Eye (tissue), 1 donor: ENCODE results near the gene NBEA.
"Not testable (repeated sequence)": the region's sequence is repeated elsewhere in the genome, so short reads cannot be mapped to it uniquely, and the experiment has no call there.

Source experiments
- DNase-seq: peaks from one replicate; pipeline ENCODE4 v3.0.0-alpha.2; 2015

NBEA gene

GRCh38 chr13:35598233-35598632 lies 656.2 kb downstream of the NBEA start:
- DNase-seq: peak; percentile 13

GRCh38 chr13:35598790-35599369 lies 656.8 kb downstream of the NBEA start:
- DNase-seq: no peak

- DNase-seq: no peak
Measured at GRCh38 chr13:35599384-35599783, 657.3 kb downstream of the NBEA start.

- peak; percentile 34 for DNase-seq
Measured at GRCh38 chr13:35600137-35600536, 658.1 kb downstream of the NBEA start.

GRCh38 chr13:35603593-35604285 lies 661.7 kb downstream of the NBEA start:
- DNase-seq: no peak

GRCh38 chr13:35614666-35615065 lies 672.6 kb downstream of the NBEA start:
- DNase-seq: no peak

GRCh38 chr13:35617420-35617819 lies 675.4 kb downstream of the NBEA start:
- DNase-seq: no peak

GRCh38 chr13:35618565-35619083 lies 676.6 kb downstream of the NBEA start:
- no peak for DNase-seq

- no peak for DNase-seq
Measured at GRCh38 chr13:35621989-35622388, 679.9 kb downstream of the NBEA start.

GRCh38 chr13:35629026-35629425 lies 687.0 kb downstream of the NBEA start:
- no peak for DNase-seq

- DNase-seq: peak; percentile 82
Measured at GRCh38 chr13:35630551-35631275, 688.6 kb downstream of the NBEA start.

- no peak for DNase-seq
Measured at GRCh38 chr13:35631666-35632065, 689.6 kb downstream of the NBEA start.

GRCh38 chr13:35643625-35644024 lies 701.6 kb downstream of the NBEA start:
- no peak for DNase-seq

- peak; percentile 84 for DNase-seq
Measured at GRCh38 chr13:35646056-35646774, 704.1 kb downstream of the NBEA start.

GRCh38 chr13:35648201-35648600 lies 706.1 kb downstream of the NBEA start:
- peak; percentile 47 for DNase-seq

GRCh38 chr13:35649162-35649561 lies 707.1 kb downstream of the NBEA start:
- no peak for DNase-seq

- no peak for DNase-seq
Measured at GRCh38 chr13:35659796-35660195, 717.7 kb downstream of the NBEA start.

GRCh38 chr13:35664747-35665146 lies 722.7 kb downstream of the NBEA start:
- no peak for DNase-seq

- no peak for DNase-seq
Measured at GRCh38 chr13:35669321-35669720, 727.3 kb downstream of the NBEA start.

- peak; percentile 56 for DNase-seq
Measured at GRCh38 chr13:35672611-35673010, 730.5 kb downstream of the NBEA start.

GRCh38 chr13:35675651-35676050 lies 733.6 kb downstream of the NBEA start:
- no peak for DNase-seq

GRCh38 chr13:35677863-35678262 lies 735.8 kb downstream of the NBEA start:
- not testable (repeated sequence) for DNase-seq

- no peak for DNase-seq
Measured at GRCh38 chr13:35681685-35682084, 739.6 kb downstream of the NBEA start.
